AG10803 (cell line): ENCODE results near the gene HAUS6.

ENCODE experiments used
- DNase-seq: peaks from one replicate; pipeline ENCODE4 v3.0.0; 2010; ENCODE audit warnings: low read depth
- H3K4me3 ChIP-seq: 2 replicates; pipeline ENCODE4 v1.5.1; 2011; ENCODE audit warnings: mild to moderate bottlenecking, low read length, control low read depth
- CTCF ChIP-seq: conservative IDR thresholded peaks from 2 replicates; pipeline ENCODE4 v1.5.1; 2011; ENCODE audit warnings: mild to moderate bottlenecking, low read length, control low read depth, inconsistent platforms

The HAUS6 gene

GRCh38 chr9:19127871-19128500 lies 25.3 kb upstream of the HAUS6 start:
- H3K4me3 ChIP-seq: peak overlapping the region; percentile 85
- DNase-seq: no peak
- no peak for TF ChIP-seq CTCF

- no peak overlapping the region; the same call in 1 of the 2 replicates for H3K4me3 ChIP-seq
- no peak for DNase-seq
These were observed 21.7 kb upstream of the HAUS6 start for GRCh38 chr9:19124430-19124793.

GRCh38 chr9:19122490-19123042 lies 19.9 kb upstream of the HAUS6 start:
- peak; percentile 21; the same call in 1 of the 2 replicates for TF ChIP-seq CTCF
- no peak for DNase-seq
- no peak overlapping the region for H3K4me3 ChIP-seq

More at GRCh38 chr9:19124430-19124793, 21.7 kb upstream of the HAUS6 start:
- TF ChIP-seq CTCF: no peak

DNA sequence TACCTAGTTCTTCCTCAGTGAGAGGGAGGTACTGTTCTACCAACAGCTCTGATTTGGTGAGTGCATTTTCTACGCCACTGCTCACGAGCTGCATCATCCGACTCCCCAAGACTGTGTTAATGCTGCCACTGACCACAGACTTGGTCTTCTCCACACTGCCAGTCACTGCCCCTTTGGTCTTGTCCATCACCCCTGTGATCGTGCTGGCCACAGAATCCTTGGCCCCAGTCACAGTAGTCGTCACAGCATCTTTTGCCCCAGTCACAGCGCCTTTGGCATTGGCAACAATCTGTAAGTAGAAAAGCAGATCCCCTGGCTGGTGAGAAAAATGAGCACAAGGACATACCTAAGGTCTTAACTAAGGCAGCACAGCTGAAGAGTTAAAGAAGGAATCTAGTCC lies 18.2 kb upstream of the HAUS6 start:
- TF ChIP-seq CTCF: no peak
- H3K4me3 ChIP-seq: no peak overlapping the region
- no peak for DNase-seq

DNA sequence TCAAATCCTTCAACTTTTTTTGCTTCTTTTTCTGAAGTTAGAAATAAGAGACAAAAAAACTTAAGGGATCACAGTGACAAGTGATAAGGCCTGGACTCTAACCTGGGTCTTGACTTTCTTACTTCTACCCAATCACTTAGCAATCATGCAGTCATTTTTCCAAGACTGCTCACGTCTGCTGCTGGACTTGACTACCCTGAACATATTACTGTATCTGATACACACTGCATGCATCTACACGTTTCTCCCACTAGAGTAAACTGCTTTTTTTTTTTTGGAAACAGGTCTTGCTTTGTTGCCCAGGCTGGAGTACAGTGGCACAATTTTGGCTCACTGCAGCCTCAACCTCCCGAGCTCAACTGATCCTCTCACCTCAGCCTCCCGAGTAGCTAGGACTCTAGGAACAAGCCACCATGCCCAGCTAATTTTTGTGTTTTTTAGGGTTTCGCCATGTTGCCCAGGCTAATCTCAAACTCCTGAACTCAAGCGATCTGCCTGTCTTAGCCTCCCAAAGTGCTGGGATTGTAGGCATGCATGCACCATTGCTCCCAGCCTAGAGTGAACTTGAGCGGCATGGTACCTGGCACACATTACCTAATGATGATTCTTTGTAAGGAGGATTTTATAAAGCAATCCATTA lies 17.2 kb upstream of the HAUS6 start:
- DNase-seq: no peak
- no peak overlapping the region for H3K4me3 ChIP-seq
- no peak for TF ChIP-seq CTCF

DNA sequence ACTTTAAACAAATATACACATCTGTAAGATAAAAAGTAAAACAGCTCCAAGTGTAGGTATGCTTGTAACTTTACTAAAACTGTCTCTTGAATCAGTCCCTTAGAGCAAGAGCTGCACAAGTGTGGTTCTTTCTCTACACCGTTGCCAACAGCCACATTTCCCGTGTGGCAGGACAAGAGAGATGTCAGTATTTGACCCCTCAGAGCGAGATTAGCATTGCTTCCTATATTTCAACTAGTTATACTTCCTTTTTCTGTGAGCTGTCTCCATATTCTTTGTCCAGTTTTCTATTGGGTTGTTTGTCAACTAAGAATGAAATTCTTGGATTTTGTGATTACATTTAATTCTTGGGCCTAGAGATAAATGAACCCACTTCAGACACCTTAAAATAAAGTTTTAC lies 16.5 kb upstream of the HAUS6 start:
- no peak for TF ChIP-seq CTCF
- DNase-seq: no peak
- no peak overlapping the region for H3K4me3 ChIP-seq
